GM12878 (cell line): Measurements from ENCODE around the gene LDLRAD4. TPM values are rescaled to one million over a fixed set of nuclear protein-coding genes. Genes with fewer than 3 reads are reported as not detected.

ENCODE experiments used
- ATAC-seq: fragments of 200-7000 bp; cut with Tn5 transposase; 3 replicates; pipeline ENCODE4 v1.9.1; 2020; ENCODE audit warnings: mild to moderate bottlenecking, moderate library complexity
- BruUV-seq: library from RNA; stranded (reverse); fragments of 400-500 nt; replicated peaks from 2 replicates; lab custom pipeline; 2021; lab: Mats Ljungman, UMichigan
- CTCF ChIA-PET: fragments of 300-600 bp; sonication (Branson Sonifier 250); formaldehyde crosslinking; extraction: SDS; loops from one replicate; lab custom pipeline; 2021; ENCODE audit warnings: inconsistent platforms; lab: Yijun Ruan, JAX
- POLR2A ChIA-PET: fragments of 350-600 bp; formaldehyde crosslinking; extraction: SDS; loops from one replicate; lab custom pipeline; 2021; ENCODE audit warnings: inconsistent platforms; lab: Charles Lee
- RAD21 ChIA-PET: fragments of 300-600 bp; sonication (Branson Sonifier 250); formaldehyde crosslinking; loops from one replicate; lab custom pipeline; 2023; ENCODE audit warnings: antibody characterized with exemption; ENCODE audit not compliant: unreplicated experiment; lab: Charles Lee
- SMC1A ChIA-PET: fragments of 300-600 bp; sonication (Branson Sonifier 250); formaldehyde crosslinking; loops from one replicate; lab custom pipeline; 2023; ENCODE audit not compliant: unreplicated experiment, uncharacterized antibody; lab: Charles Lee
- DNase-seq: peaks from one replicate; pipeline ENCODE4 v3.0.0-alpha.2; 2011; ENCODE audit warnings: low read depth, low spot score
- FAIRE-seq: peaks from 3 replicates; lab custom pipeline; 2011; peaks lifted over from hg19 to GRCh38; lab: Jason Lieb, UNC
- H2AFZ ChIP-seq: 2 replicates; pipeline ENCODE4 v1.6.0; 2011; ENCODE audit warnings: low read depth, low read length, control low read depth; ENCODE audit not compliant: control insufficient read depth
- H3K27ac ChIP-seq: 2 replicates; pipeline ENCODE4 v1.5.1; 2011; ENCODE audit warnings: control low read depth; ENCODE audit not compliant: control insufficient read depth, insufficient read depth
- H3K27me3 ChIP-seq, 2 experiments: replicated peaks in 1 of 2; 2 replicates each; pipeline versions ENCODE4 v1.6.0 to v1.6.1; 2011; ENCODE audit warnings: low read length in 1 of 2; ENCODE audit not compliant: control insufficient read depth in 2 of 2, insufficient read depth in 2 of 2
- H3K36me3 ChIP-seq, 2 experiments: 2 replicates each; pipeline ENCODE4 v1.5.1; 2011; ENCODE audit warnings: low read length in 1 of 2; ENCODE audit not compliant: control insufficient read depth in 2 of 2, insufficient read depth in 2 of 2
- H3K4me1 ChIP-seq: 2 replicates; pipeline ENCODE4 v1.6.1; 2011; ENCODE audit warnings: mild to moderate bottlenecking, low read length, moderate library complexity, mixed read lengths; ENCODE audit not compliant: control insufficient read depth, insufficient read depth
- H3K4me2 ChIP-seq: 2 replicates; pipeline ENCODE4 v1.6.0; 2011; ENCODE audit warnings: control low read depth; ENCODE audit not compliant: control insufficient read depth, insufficient read depth
- H3K4me3 ChIP-seq: fragments of 200-600 bp; sonication (generic); 2 replicates; pipeline ENCODE4 v1.5.1; 2016
- H3K79me2 ChIP-seq: 2 replicates; pipeline ENCODE4 v1.6.0; 2011; ENCODE audit warnings: low read length; ENCODE audit not compliant: control insufficient read depth, insufficient read depth
- H3K9ac ChIP-seq: 2 replicates; pipeline ENCODE4 v1.8.0; 2011; ENCODE audit warnings: low read length, control low read depth, mixed read lengths; ENCODE audit not compliant: control insufficient read depth, insufficient read depth
- H3K9me3 ChIP-seq: replicated peaks from 3 replicates; pipeline ENCODE4 v1.5.1; 2011; ENCODE audit warnings: mild to moderate bottlenecking, low read length; ENCODE audit not compliant: control insufficient read depth, insufficient read depth
- H4K20me1 ChIP-seq: 2 replicates; pipeline ENCODE4 v1.6.0; 2011; ENCODE audit not compliant: control insufficient read depth, insufficient read depth
- GATAD2B ChIP-seq: fragments of 450-650 bp; conservative IDR thresholded peaks from 2 replicates; pipeline ENCODE4 v1.6.1; 2017; ENCODE audit warnings: low read depth, mild to moderate bottlenecking, moderate library complexity
- IKZF2 ChIP-seq, 2 experiments: fragments of 450-650 bp; IDR thresholded peaks; 2 replicates each; pipeline ENCODE4 v1.6.1; 2017; ENCODE audit warnings: mild to moderate bottlenecking in 2 of 2, moderate library complexity in 2 of 2
- POLR2AphosphoS5 ChIP-seq: IDR thresholded peaks from 2 replicates; pipeline ENCODE4 v1.6.1; 2011; ENCODE audit warnings: mild to moderate bottlenecking, low read length, inconsistent platforms
- STAT1 ChIP-seq: fragments of 450-650 bp; conservative IDR thresholded peaks from 2 replicates; pipeline ENCODE4 v1.6.1; 2014; ENCODE audit warnings: antibody characterized with exemption, mild to moderate bottlenecking
- ZNF274 ChIP-seq: IDR thresholded peaks from one replicate; pipeline ENCODE4 v1.8.0; 2011; ENCODE audit not compliant: insufficient read length, insufficient read depth
- WGBS: methylation state at CpG from one replicate; pipeline ENCODE4 v1.1.6; 2016; ENCODE audit warnings: low lambda C conversion rate; ENCODE audit not compliant: insufficient replicate concordance, insufficient coverage; ENCODE audit errors: missing lambda C conversion rate; 5-methylcytosine and 5-hydroxymethylcytosine counted together
- in situ Hi-C: fragments of 300-500 bp; cut with MboI; formaldehyde crosslinking; loops from 9 replicates; pipeline ENCODE4 v1.14.3; 2018; ENCODE audit warnings: mixed read lengths
- intact Hi-C: fragments of 100-400 bp; cut with micrococcal nuclease; formaldehyde crosslinking; loops from one replicate; pipeline ENCODE4 v1.14.2; 2022; ENCODE audit not compliant: unreplicated experiment
- polyA plus RNA-seq, 11 experiments: library from polyadenylated mRNA; depleted of rRNA in 4 of 11; unstranded in 6 of 11; stranded (reverse) in 5 of 11; fragments of >200 nt; fragmentation: Nextera tagmentation in 4 of 11; fragmentation: Illumina TruSeq in 1 of 11; extraction: Ambion mirVana in 4 of 11; extraction: Trizol in 1 of 11; gene quantifications; 1 replicate in 1 of 11; 2 replicates in 10 of 11; pipeline versions ENCODE4 v1.2.1 to v1.2.3, GENCODE V29; 2011 to 2016; ENCODE audit warnings: inconsistent platforms in 2 of 11, missing spikeins in 2 of 11, low read depth in 1 of 11
- total RNA-seq, 4 experiments: library from RNA; depleted of rRNA in 3 of 4; stranded (reverse); fragments of >200 nt in 3 of 4; fragmentation: Illumina TruSeq in 1 of 4; extraction: Trizol in 1 of 4; gene quantifications; 2 replicates each; pipeline versions ENCODE4 v1.2.1 to v1.2.3, GENCODE V29; 2013 to 2021
- TF ChIP-seq, protein P1 (sequence below): fragments of 450-650 bp; formaldehyde crosslinking; IDR thresholded peaks from 2 replicates; pipeline ENCODE4 v1.5.0; 2022; ENCODE audit warnings: mild to moderate bottlenecking, missing genetic modification characterization
- TF ChIP-seq, protein P2 (sequence below): fragments of 450-650 bp; IDR thresholded peaks from 2 replicates; pipeline ENCODE4 v1.6.1; 2017; ENCODE audit warnings: mild to moderate bottlenecking, moderate library complexity

Gene LDLRAD4
- total and polyA plus RNA-seq, 10 of the 15 experiments (the other 5 are each of a cell fraction or from before 2014, with no cell fraction given) = 2.7 to 16.8 (median 11.2) TPM

DNA sequence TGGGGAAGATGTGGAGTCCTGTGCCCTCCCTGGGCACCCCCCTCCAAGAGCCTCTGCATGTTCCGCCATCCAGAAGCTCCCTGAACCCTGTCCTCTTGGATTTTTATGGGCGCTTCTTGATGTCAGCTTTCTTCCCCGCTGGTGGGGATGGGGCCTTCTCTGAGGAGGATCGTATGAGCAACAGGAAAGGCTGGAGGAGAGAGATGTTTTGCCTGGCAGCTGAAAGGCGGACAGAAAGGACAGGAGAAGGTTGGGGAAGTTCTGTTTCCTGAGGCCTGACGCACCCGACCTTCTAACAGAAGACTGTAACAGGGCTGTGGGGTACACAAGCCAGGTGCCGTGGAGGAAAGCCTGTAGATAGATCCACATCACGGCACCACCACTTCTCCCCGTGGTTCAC is 238.8 kb downstream of the LDLRAD4 start:
- no peaks in the 10 kb centered on the region; a peak in 2 of 4 replicates for H3K27me3 ChIP-seq
- 58% methylated on average over 10 of the region's 10 CpGs for WGBS
- no peaks in the 10 kb centered on the region for H3K79me2 ChIP-seq
- H3K4me2 ChIP-seq = no peak overlapping the region
- H3K9ac ChIP-seq = no peak overlapping the region
- SMC1A ChIA-PET = no interaction called here
- in situ Hi-C loops (no loop called here), intact Hi-C loops (no loop called here)
- no peaks in the 10 kb centered on the region for H4K20me1 ChIP-seq
- POLR2A ChIA-PET = no interaction called here
- FAIRE-seq = no peak
- no TSS peak for BruUV-seq
- H3K4me1 ChIP-seq = peaks cover 14% of the 10 kb centered on the region
- H3K9me3 ChIP-seq = peaks cover 3% of the 10 kb centered on the region; the same call in 2 of the 3 replicates
- no peak overlapping the region for H3K27ac ChIP-seq
- no peak overlapping the region for H3K4me3 ChIP-seq
- TF ChIP-seq POLR2AphosphoS5 (no peak), ZNF274 (no peak), IKZF2 (IDR thresholded peaks at IDR 0.05) (no peak), GATAD2B (no peak), STAT1 (no peak)
- TF ChIP-seq, protein P1, sequence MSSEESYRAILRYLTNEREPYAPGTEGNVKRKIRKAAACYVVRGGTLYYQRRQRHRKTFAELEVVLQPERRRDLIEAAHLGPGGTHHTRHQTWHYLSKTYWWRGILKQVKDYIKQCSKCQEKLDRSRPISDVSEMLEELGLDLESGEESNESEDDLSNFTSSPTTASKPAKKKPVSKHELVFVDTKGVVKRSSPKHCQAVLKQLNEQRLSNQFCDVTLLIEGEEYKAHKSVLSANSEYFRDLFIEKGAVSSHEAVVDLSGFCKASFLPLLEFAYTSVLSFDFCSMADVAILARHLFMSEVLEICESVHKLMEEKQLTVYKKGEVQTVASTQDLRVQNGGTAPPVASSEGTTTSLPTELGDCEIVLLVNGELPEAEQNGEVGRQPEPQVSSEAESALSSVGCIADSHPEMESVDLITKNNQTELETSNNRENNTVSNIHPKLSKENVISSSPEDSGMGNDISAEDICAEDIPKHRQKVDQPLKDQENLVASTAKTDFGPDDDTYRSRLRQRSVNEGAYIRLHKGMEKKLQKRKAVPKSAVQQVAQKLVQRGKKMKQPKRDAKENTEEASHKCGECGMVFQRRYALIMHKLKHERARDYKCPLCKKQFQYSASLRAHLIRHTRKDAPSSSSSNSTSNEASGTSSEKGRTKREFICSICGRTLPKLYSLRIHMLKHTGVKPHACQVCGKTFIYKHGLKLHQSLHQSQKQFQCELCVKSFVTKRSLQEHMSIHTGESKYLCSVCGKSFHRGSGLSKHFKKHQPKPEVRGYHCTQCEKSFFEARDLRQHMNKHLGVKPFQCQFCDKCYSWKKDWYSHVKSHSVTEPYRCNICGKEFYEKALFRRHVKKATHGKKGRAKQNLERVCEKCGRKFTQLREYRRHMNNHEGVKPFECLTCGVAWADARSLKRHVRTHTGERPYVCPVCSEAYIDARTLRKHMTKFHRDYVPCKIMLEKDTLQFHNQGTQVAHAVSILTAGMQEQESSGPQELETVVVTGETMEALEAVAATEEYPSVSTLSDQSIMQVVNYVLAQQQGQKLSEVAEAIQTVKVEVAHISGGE (CRISPR knock-in tag) = no peak
- TF ChIP-seq, protein P2, sequence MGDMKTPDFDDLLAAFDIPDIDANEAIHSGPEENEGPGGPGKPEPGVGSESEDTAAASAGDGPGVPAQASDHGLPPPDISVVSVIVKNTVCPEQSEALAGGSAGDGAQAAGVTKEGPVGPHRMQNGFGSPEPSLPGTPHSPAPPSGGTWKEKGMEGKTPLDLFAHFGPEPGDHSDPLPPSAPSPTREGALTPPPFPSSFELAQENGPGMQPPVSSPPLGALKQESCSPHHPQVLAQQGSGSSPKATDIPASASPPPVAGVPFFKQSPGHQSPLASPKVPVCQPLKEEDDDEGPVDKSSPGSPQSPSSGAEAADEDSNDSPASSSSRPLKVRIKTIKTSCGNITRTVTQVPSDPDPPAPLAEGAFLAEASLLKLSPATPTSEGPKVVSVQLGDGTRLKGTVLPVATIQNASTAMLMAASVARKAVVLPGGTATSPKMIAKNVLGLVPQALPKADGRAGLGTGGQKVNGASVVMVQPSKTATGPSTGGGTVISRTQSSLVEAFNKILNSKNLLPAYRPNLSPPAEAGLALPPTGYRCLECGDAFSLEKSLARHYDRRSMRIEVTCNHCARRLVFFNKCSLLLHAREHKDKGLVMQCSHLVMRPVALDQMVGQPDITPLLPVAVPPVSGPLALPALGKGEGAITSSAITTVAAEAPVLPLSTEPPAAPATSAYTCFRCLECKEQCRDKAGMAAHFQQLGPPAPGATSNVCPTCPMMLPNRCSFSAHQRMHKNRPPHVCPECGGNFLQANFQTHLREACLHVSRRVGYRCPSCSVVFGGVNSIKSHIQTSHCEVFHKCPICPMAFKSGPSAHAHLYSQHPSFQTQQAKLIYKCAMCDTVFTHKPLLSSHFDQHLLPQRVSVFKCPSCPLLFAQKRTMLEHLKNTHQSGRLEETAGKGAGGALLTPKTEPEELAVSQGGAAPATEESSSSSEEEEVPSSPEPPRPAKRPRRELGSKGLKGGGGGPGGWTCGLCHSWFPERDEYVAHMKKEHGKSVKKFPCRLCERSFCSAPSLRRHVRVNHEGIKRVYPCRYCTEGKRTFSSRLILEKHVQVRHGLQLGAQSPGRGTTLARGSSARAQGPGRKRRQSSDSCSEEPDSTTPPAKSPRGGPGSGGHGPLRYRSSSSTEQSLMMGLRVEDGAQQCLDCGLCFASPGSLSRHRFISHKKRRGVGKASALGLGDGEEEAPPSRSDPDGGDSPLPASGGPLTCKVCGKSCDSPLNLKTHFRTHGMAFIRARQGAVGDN = no peak
- TF ChIP-seq, all 136 proteins: peak for 0
- no peak overlapping the region for H2AFZ ChIP-seq
- RAD21 ChIA-PET = no interaction called here
- no peaks in the 10 kb centered on the region for H3K36me3 ChIP-seq
- DNase-seq (no peak), ATAC-seq (no peak)
- CTCF ChIA-PET = no interaction called here
